Measurements from ENCODE around the gene AMN1.

The AMN1 gene

GRCh38 chr12:31752450-31752849, 23.6 kb upstream of the AMN1 start:
- peak overlapping the region; percentile 68 for H2AFZ ChIP-seq (ENCODE audit: low read length)
- H3K9me2 ChIP-seq (replicated peaks; ENCODE audit: insufficient read depth, low read length), result no peaks in the 10 kb centered on the region
- DNase-seq, result peak; percentile 82
- peaks cover 27% of the 10 kb centered on the region for H3F3A ChIP-seq (ENCODE audit: insufficient read depth, low read length)
- H3K4me2 ChIP-seq (ENCODE audit: low read depth, low read length), result peak overlapping the region; percentile 56
- H3K79me2 ChIP-seq (ENCODE audit: low read length), result no peaks in the 10 kb centered on the region
- no peaks in the 10 kb centered on the region for H3K27me3 ChIP-seq (replicated peaks; ENCODE audit: insufficient read depth, low read length)
- H4K20me1 ChIP-seq (ENCODE audit: insufficient read depth, low read length), result no peaks in the 10 kb centered on the region
- H3K9ac ChIP-seq (ENCODE audit: low read length), result peak overlapping the region; percentile 30; the same call in 1 of the 2 replicates
- H3K9me3 ChIP-seq (replicated peaks; ENCODE audit: insufficient read depth, low read length), result no peaks in the 10 kb centered on the region
- H3K36me3 ChIP-seq (replicated peaks; ENCODE audit: insufficient read depth, low read length), result no peaks in the 10 kb centered on the region
- H3K27ac ChIP-seq (ENCODE audit: low read length), result peak overlapping the region; percentile 81
- H3K4me3 ChIP-seq (ENCODE audit: low read length), result peak overlapping the region; percentile 39
- H3K4me1 ChIP-seq (ENCODE audit: low read length), result peaks cover 38% of the 10 kb centered on the region
- no peak for TF ChIP-seq EZH2phosphoT487 (IDR thresholded peaks at IDR 0.05; ENCODE audit: low read length)
- TF ChIP-seq CTCF (IDR thresholded peaks at IDR 0.05; ENCODE audit: low read length), result no peak
- TF ChIP-seq EZH2 (optimal IDR thresholded peaks at IDR 0.05; ENCODE audit: low read depth, low read length), result no peak

GRCh38 chr12:31751085-31751484, 22.3 kb upstream of the AMN1 start:
- Histone ChIP-seq H3K9ac (ENCODE audit: low read length) (no peak overlapping the region), H2AFZ (ENCODE audit: low read length) (no peak overlapping the region), H3K27ac (ENCODE audit: low read length) (no peak overlapping the region)

GRCh38 chr12:31750747-31751039, 21.9 kb upstream of the AMN1 start:
- no peak overlapping the region for H3K4me2 ChIP-seq (ENCODE audit: low read depth, low read length)
- H3K4me1 ChIP-seq (ENCODE audit: low read length), result peaks cover 30% of the 10 kb centered on the region
- no peak overlapping the region for H2AFZ ChIP-seq (ENCODE audit: low read length)
- no peaks in the 10 kb centered on the region for H4K20me1 ChIP-seq (ENCODE audit: insufficient read depth, low read length)
- no peak for TF ChIP-seq CTCF (IDR thresholded peaks at IDR 0.05; ENCODE audit: low read length)
- TF ChIP-seq EZH2 (optimal IDR thresholded peaks at IDR 0.05; ENCODE audit: low read depth, low read length), result no peak
- no peak for TF ChIP-seq EZH2phosphoT487 (IDR thresholded peaks at IDR 0.05; ENCODE audit: low read length)
- no peaks in the 10 kb centered on the region for H3K36me3 ChIP-seq (replicated peaks; ENCODE audit: insufficient read depth, low read length)
- H3K9me3 ChIP-seq (replicated peaks; ENCODE audit: insufficient read depth, low read length), result no peaks in the 10 kb centered on the region
- H3K79me2 ChIP-seq (ENCODE audit: low read length), result no peaks in the 10 kb centered on the region
- no peak overlapping the region for H3K27ac ChIP-seq (ENCODE audit: low read length)
- H3K4me3 ChIP-seq (ENCODE audit: low read length), result no peak overlapping the region
- H3K27me3 ChIP-seq (replicated peaks; ENCODE audit: insufficient read depth, low read length), result no peaks in the 10 kb centered on the region
- no peak overlapping the region for H3K9ac ChIP-seq (ENCODE audit: low read length)
- H3F3A ChIP-seq (ENCODE audit: insufficient read depth, low read length), result peaks cover 27% of the 10 kb centered on the region
- no peaks in the 10 kb centered on the region for H3K9me2 ChIP-seq (replicated peaks; ENCODE audit: insufficient read depth, low read length)
- no peak for DNase-seq

More at GRCh38 chr12:31751085-31751484, 22.3 kb upstream of the AMN1 start:
- Histone ChIP-seq H3K79me2 (ENCODE audit: low read length) (no peaks in the 10 kb centered on the region), H3K4me1 (ENCODE audit: low read length) (peaks cover 30% of the 10 kb centered on the region), H3K4me2 (ENCODE audit: low read depth, low read length) (no peak overlapping the region), H3K9me3 (replicated peaks; ENCODE audit: insufficient read depth, low read length) (no peaks in the 10 kb centered on the region), H3K9me2 (replicated peaks; ENCODE audit: insufficient read depth, low read length) (no peaks in the 10 kb centered on the region), H4K20me1 (ENCODE audit: insufficient read depth, low read length) (no peaks in the 10 kb centered on the region), H3F3A (ENCODE audit: insufficient read depth, low read length) (peaks cover 27% of the 10 kb centered on the region), H3K4me3 (ENCODE audit: low read length) (no peak overlapping the region), H3K27me3 (replicated peaks; ENCODE audit: insufficient read depth, low read length) (no peaks in the 10 kb centered on the region), H3K36me3 (replicated peaks; ENCODE audit: insufficient read depth, low read length) (no peaks in the 10 kb centered on the region)
- DNase-seq, result no peak
- TF ChIP-seq EZH2 (optimal IDR thresholded peaks at IDR 0.05; ENCODE audit: low read depth, low read length) (no peak), CTCF (IDR thresholded peaks at IDR 0.05; ENCODE audit: low read length) (no peak), EZH2phosphoT487 (IDR thresholded peaks at IDR 0.05; ENCODE audit: low read length) (no peak)
